ENCODE data around the gene HSPA1B. TPM values are rescaled to one million over a fixed set of nuclear protein-coding genes. Genes with fewer than 3 reads are reported as not detected.
A peak's percentile ranks its signal among the peaks of the same experiment; 100 is the strongest.

The HSPA1B gene
- polyA plus RNA-seq, 1 donor from 2014 or later, result 120 TPM

DNA sequence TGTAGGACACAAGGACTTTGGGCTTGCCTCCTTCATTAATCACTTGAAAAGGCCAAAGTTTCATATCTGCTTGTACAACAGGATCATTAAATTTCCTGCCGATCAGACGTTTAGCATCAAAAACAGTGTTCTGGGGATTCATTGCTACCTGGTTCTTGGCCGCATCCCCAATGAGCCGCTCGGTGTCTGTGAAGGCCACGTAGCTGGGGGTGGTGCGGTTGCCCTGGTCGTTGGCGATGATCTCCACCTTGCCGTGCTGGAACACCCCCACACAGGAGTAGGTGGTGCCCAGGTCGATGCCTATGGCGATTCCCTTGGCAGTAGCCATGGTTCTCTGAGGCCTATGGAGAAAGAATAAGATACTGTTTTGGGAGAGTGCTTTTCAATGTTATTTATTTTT lies 15.9 kb upstream of the HSPA1B start:
- Histone ChIP-seq H3K4me2 (ENCODE audit: low read length) (no peak overlapping the region), H3K4me3 (ENCODE audit: low read length) (no peak overlapping the region)

DNA sequence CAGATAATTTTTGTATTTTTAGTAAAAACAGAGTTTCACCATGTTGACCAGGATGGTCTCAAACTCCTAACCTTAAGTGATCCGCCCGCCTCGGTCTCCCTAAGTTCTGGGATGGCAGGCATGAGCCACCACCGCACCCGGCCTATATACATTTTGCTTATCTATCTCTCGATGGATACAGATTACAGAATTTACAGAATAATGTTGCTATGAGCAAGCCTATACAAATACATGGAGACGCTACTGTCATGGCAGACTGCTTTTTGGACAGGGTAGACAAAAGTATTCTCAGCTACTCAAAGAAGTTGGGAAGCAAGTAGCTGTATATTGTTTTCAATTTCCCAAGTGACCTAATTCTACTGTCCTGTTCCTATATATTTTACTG lies 14.1 kb upstream of the HSPA1B start:
- Histone ChIP-seq H3K4me2 (ENCODE audit: low read length) (no peak overlapping the region), H3F3A (ENCODE audit: insufficient read depth, low read length, poor library complexity, severe bottlenecking) (no peaks in the 10 kb centered on the region), H3K4me3 (ENCODE audit: low read length) (no peak overlapping the region), H3K9me2 (ENCODE audit: insufficient read depth, low read length) (no peaks in the 10 kb centered on the region), H2AFZ (ENCODE audit: low read depth, low read length) (no peak overlapping the region), H3K27ac (ENCODE audit: low read length) (no peak overlapping the region), H3K9ac (ENCODE audit: low read length) (no peak overlapping the region), H3K79me2 (replicated peaks; ENCODE audit: insufficient read depth, low read length) (no peaks in the 10 kb centered on the region), H3K36me3 (ENCODE audit: insufficient read depth, low read length) (no peaks in the 10 kb centered on the region), H3K9me3 (ENCODE audit: low read length) (no peaks in the 10 kb centered on the region), H3K27me3 (ENCODE audit: insufficient read depth, low read depth, low read length) (no peaks in the 10 kb centered on the region), H4K20me1 (ENCODE audit: insufficient read depth) (no peaks in the 10 kb centered on the region)
- TF ChIP-seq TAF1 (IDR thresholded peaks at IDR 0.05; ENCODE audit: low read depth) (no peak), RAD21 (conservative IDR thresholded peaks at IDR 0.05) (no peak), EZH2 (IDR thresholded peaks at IDR 0.05; ENCODE audit: borderline replicate concordance, insufficient read depth, low read length, poor library complexity, severe bottlenecking) (no peak)

More for the DNA sequence above, 15.9 kb upstream of the HSPA1B start:
- no peak overlapping the region for H3K27ac ChIP-seq (ENCODE audit: low read length)
- TF ChIP-seq, protein P1, sequence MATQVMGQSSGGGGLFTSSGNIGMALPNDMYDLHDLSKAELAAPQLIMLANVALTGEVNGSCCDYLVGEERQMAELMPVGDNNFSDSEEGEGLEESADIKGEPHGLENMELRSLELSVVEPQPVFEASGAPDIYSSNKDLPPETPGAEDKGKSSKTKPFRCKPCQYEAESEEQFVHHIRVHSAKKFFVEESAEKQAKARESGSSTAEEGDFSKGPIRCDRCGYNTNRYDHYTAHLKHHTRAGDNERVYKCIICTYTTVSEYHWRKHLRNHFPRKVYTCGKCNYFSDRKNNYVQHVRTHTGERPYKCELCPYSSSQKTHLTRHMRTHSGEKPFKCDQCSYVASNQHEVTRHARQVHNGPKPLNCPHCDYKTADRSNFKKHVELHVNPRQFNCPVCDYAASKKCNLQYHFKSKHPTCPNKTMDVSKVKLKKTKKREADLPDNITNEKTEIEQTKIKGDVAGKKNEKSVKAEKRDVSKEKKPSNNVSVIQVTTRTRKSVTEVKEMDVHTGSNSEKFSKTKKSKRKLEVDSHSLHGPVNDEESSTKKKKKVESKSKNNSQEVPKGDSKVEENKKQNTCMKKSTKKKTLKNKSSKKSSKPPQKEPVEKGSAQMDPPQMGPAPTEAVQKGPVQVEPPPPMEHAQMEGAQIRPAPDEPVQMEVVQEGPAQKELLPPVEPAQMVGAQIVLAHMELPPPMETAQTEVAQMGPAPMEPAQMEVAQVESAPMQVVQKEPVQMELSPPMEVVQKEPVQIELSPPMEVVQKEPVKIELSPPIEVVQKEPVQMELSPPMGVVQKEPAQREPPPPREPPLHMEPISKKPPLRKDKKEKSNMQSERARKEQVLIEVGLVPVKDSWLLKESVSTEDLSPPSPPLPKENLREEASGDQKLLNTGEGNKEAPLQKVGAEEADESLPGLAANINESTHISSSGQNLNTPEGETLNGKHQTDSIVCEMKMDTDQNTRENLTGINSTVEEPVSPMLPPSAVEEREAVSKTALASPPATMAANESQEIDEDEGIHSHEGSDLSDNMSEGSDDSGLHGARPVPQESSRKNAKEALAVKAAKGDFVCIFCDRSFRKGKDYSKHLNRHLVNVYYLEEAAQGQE (IDR thresholded peaks at IDR 0.05; ENCODE audit: borderline replicate concordance), result no peak
- TF ChIP-seq EZH2 (IDR thresholded peaks at IDR 0.05; ENCODE audit: borderline replicate concordance, insufficient read depth, low read length, poor library complexity, severe bottlenecking), result no peak
- TF ChIP-seq POLR2AphosphoS5 (IDR thresholded peaks at IDR 0.05), result no peak
- no peak for TF ChIP-seq RAD21 (conservative IDR thresholded peaks at IDR 0.05)
- no peaks in the 10 kb centered on the region for H4K20me1 ChIP-seq (ENCODE audit: insufficient read depth)
- no peaks in the 10 kb centered on the region for H3K9me2 ChIP-seq (ENCODE audit: insufficient read depth, low read length)
- H3K27me3 ChIP-seq (ENCODE audit: insufficient read depth, low read depth, low read length), result no peaks in the 10 kb centered on the region
- no peak overlapping the region for H3K9ac ChIP-seq (ENCODE audit: low read length)
- no peaks in the 10 kb centered on the region for H3F3A ChIP-seq (ENCODE audit: insufficient read depth, low read length, poor library complexity, severe bottlenecking)
- H3K79me2 ChIP-seq (replicated peaks; ENCODE audit: insufficient read depth, low read length), result no peaks in the 10 kb centered on the region
- H3K36me3 ChIP-seq (ENCODE audit: insufficient read depth, low read length), result no peaks in the 10 kb centered on the region
- no peaks in the 10 kb centered on the region for H3K9me3 ChIP-seq (ENCODE audit: low read length)
- no peak overlapping the region for H2AFZ ChIP-seq (ENCODE audit: low read depth, low read length)

GRCh38 chr6:31814677-31815024 lies 12.9 kb upstream of the HSPA1B start:
- peak overlapping the region; percentile 66 for H3K4me3 ChIP-seq (ENCODE audit: low read length)
- no peaks in the 10 kb centered on the region for H4K20me1 ChIP-seq (ENCODE audit: insufficient read depth)
- H3K9me2 ChIP-seq (ENCODE audit: insufficient read depth, low read length), result no peaks in the 10 kb centered on the region
- no peaks in the 10 kb centered on the region for H3K79me2 ChIP-seq (replicated peaks; ENCODE audit: insufficient read depth, low read length)
- no peaks in the 10 kb centered on the region for H3K36me3 ChIP-seq (ENCODE audit: insufficient read depth, low read length)
- peak overlapping the region; percentile 25 for H2AFZ ChIP-seq (ENCODE audit: low read depth, low read length)
- no peaks in the 10 kb centered on the region for H3K27me3 ChIP-seq (ENCODE audit: insufficient read depth, low read depth, low read length)
- H3K27ac ChIP-seq (ENCODE audit: low read length), result peak overlapping the region; percentile 58
- TF ChIP-seq POLR2AphosphoS5 (IDR thresholded peaks at IDR 0.05) (no peak), EZH2 (IDR thresholded peaks at IDR 0.05; ENCODE audit: borderline replicate concordance, insufficient read depth, low read length, poor library complexity, severe bottlenecking) (no peak)
- H3K9ac ChIP-seq (ENCODE audit: low read length), result peak overlapping the region; percentile 54
- H3K9me3 ChIP-seq (ENCODE audit: low read length), result no peaks in the 10 kb centered on the region
- H3K4me2 ChIP-seq (ENCODE audit: low read length), result no peak overlapping the region
- H3F3A ChIP-seq (ENCODE audit: insufficient read depth, low read length, poor library complexity, severe bottlenecking), result no peaks in the 10 kb centered on the region

Data from neural cell (in vitro differentiated cells).